Inferior parietal cortex (tissue), 1 donor: ENCODE data around the gene TNS3.

Experiments
- DNase-seq: peaks from one replicate; pipeline ENCODE4 v3.0.0-alpha.2; 2016; ENCODE audit errors: extremely low spot score

Gene TNS3

DNA sequence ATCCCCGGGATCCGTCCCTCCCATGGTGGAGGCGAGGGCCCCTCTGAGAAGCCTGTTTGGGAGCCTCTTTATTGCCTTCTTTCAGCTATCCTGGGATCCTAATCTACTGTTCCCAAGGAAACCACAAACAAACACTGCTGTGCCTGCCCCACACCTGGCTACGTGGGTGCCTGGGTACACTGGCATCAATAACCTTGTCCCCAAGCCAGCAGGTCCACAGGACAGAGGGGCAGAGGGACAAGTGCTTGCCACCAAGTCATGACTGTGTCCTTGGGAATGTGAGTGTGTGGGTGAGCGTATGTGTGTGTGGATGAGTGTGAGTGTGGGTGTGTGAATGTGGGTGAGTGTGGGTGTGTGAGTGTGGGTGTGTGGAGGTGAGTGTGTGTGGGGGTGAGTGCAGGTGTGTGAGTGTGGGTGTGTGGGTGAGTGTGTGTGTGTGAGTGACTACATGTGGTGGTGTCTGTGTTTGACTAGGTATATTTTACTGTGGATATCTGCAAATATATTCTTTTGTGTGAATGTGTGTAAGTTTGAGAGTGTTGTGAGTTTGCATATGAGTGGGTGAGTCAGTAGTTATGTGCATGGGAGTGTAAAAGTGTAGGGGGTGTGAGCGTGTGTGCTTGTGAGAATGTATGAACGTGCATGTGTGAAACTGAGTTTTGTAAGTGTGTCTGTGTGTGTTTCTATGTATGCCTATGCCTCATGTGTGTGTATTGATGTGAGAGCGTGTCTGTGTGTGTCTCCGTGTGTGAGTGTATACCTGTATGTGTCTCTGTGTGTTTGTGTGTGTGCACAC, 96.1 kb downstream of the TNS3 start:
- no peak for DNase-seq

DNA sequence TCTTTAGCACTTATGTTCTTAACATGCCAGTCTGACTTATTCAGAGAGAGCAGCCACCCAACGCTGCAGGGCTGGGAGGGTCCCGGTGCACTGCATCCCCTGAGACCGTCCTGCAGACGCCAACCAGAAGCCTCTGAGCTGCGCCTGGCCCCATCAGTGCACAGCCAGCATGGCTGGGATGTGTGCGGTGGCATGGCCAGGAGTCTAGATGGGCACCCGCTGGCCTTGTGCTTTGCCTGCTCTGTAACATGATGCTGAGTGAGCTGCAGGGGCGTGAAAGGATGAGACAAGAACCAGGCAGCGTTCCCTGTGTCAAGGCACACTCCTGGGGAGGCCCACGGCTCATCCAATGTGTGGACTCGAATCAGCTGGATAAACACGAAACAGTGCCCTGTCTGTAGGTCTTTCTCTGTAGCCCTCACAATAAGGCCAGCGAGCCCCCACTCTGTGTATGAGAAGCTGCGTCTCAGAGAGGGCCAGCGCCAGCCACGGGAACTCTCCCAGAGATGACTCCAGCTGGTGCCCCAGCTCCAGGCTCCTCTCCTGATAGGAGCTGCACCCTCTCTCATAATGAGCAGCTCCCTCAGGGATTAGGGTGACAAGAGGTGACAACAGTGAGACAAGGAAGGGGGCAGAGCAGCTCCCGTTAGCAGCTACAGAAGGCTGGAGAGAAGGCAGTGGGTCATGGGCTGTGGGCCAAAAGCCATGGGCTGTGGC, 96.8 kb downstream of the TNS3 start:
- DNase-seq: no peak

DNA sequence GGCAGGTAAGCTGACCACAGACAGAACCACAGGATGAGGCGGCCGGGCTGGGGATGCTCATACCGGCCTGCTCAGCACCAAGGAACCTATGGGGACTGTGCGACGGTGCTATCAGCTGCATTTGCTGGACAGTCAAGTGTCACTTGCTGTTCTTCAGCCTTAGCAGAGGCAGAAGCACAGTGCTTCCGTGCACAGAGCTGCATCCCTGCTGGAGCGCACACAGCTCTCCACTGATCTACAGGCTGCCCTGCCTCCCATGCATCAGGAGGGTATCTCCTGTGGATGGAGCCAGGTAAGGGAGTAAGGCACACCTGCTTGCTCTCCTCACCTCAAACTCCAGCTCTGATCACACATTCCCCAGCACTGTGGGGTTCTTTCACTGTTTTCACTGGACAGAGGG, 97.5 kb downstream of the TNS3 start:
- no peak for DNase-seq

- no peak for DNase-seq
Observed at GRCh38 chr7:47483604-47484273, 98.2 kb downstream of the TNS3 start.

- DNase-seq: no peak
Observed at GRCh38 chr7:47482013-47482875, 99.7 kb downstream of the TNS3 start.

- DNase-seq: no peak
Observed at GRCh38 chr7:47481541-47482012, 100.3 kb downstream of the TNS3 start.

DNA sequence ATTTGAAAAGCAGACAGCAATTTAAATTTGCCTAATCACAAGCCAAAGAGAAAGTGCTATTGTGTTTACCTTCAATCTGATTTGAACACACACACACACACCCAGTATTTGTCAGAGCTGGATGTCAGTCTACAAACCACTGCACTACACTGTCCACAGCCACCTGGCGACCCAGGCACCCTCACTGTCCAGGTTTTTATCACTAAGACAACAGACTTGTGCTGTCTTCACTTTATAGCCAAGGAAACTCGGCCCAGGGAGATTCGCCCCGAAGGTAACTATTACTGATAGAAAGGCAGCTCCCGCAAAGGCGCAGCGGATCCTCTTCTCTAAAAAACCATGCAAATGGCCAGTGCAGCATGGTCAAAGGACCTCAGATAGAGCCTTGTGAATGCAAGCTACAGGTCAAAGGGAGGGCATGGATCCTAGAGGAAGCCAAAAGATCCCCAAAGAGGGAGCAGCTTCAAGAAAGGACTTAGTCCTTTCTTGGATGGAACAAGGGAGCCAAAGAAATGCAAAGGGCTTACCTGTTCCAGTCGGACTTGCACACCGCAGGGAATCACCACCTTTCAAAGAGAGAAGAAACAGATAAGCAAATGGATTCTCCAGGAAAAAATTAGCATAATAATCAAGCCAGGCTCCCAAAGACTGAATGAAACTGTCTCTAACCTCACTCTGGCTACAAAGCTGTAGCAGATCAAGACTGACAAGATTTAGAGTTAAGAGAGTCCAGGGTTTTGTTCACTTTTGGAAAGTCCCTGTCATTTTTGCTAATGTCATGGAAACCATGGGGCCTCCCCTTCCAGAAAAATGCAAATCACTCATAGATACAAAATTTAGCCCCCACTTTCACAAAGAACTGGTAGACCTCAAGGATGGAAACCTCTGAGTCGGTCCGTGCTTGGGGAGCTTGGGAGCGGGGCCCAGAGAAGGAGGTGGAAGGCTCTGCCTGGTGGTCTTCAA, 101.1 kb downstream of the TNS3 start:
- no peak for DNase-seq

DNA sequence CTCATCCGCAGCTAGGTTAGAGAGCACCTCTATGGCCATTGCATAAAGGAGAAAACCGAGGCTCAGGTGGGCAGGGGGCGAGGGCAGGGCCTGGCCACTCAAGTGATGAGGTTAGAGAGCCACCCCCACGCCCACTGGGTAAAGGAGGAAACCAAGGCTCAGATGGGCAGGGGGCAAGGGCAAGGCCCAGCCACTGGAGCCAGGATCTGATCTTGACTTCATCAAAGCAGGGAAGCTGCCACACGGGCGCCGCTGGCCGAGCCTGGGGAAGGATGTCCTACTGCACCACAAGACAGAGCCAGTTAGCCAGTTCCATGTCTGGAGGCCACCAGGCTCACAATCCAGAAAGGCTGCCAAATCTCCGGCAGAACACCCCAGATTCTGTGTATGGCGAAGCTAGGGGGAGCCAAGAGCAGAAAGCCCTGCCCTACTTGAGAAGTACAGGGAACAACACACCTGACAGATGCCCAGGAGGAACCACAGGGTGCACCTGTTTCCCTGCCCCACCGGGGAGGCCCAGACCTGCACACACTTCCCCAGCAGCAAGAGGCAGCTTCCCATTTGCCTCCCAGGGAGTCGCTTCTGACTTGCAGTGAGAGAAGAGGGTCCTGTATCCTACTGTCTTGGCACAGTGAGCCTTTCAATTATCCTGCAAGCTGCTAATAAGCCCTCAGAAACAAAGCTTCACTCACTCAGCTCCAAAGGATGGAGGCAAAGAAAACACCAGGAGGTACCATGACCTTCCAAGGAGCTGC, 101.9 kb downstream of the TNS3 start:
- no peak for DNase-seq

- DNase-seq: no peak
Observed at GRCh38 chr7:47478926-47479711, 102.8 kb downstream of the TNS3 start.

DNA sequence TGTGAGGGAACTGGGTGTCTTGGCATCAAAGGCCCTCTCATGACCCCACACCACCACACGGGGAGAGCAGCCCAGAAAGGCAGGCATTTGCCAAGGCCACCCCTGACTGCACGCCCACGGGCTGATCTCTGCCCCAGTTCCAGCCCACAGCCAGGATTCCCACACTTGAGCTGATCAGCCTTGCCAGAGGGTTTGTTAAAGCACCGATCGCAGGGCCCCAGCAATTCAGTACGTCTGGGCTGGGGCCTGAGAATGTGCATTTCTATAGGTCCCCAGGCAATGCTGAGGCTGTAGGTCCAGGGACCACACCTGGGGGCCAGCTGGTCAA, 103.9 kb downstream of the TNS3 start:
- no peak for DNase-seq

- no peak for DNase-seq
Observed at GRCh38 chr7:47477191-47478016, 104.5 kb downstream of the TNS3 start.

DNA sequence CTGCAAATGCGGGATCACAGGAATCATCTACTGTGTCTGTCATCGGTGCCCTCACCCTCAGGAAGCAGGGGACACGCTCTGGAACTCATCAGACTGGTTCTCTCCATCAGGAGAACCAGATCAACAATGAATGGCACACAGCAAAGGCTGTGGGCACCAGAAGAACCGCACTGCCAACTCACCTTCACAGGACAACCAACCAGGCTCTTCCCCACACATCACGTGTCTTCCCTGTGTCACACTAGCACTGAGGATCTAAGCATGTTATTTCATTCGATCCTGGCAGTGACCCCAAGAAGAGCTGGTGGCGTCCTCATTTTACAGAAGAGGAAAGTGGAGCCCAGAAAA, 106.1 kb downstream of the TNS3 start:
- DNase-seq: no peak

GRCh38 chr7:47474937-47475879, 106.7 kb downstream of the TNS3 start:
- no peak for DNase-seq

GRCh38 chr7:47474211-47474936, 107.5 kb downstream of the TNS3 start:
- DNase-seq: no peak

- no peak for DNase-seq
Observed at GRCh38 chr7:47473499-47474210, 108.3 kb downstream of the TNS3 start.
